Measurements from ENCODE around the gene KBTBD4.

DNA sequence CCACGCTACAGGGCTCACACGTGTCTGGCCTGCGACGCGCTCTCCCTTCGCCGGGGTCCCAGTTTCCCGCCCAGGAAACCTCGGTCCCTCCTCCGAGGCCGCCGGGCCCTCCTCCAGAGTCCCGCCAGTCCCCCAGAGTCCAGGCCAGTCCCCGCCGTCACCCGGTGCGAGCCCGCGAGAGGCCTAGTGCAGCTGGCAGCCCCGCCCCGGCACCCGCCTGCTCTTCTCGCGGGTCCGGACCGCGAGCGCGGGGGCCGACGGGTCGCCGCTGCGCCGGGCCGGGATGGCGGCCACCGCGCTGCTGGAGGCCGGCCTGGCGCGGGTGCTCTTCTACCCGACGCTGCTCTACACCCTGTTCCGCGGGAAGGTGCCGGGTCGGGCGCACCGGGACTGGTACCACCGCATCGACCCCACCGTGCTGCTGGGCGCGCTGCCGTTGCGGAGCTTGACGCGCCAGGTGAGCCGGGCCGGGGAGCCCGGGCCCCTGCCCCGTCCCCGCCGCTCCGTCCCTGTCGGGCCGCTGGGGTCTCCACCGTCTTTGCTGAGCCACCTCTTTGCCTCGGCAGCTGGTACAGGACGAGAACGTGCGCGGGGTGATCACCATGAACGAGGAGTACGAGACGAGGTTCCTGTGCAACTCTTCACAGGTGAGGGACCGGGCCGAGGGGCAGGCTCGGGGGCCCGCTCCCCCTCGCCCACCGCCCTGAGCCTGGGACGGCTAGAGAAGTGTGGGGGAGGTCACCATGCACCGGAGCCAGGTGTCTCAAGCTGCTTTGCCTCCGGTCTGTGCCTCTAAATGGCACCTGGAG lies 13.2 kb downstream of the KBTBD4 start, which contains the start of gene PTPMT1:
- TF ChIP-seq, protein P1, sequence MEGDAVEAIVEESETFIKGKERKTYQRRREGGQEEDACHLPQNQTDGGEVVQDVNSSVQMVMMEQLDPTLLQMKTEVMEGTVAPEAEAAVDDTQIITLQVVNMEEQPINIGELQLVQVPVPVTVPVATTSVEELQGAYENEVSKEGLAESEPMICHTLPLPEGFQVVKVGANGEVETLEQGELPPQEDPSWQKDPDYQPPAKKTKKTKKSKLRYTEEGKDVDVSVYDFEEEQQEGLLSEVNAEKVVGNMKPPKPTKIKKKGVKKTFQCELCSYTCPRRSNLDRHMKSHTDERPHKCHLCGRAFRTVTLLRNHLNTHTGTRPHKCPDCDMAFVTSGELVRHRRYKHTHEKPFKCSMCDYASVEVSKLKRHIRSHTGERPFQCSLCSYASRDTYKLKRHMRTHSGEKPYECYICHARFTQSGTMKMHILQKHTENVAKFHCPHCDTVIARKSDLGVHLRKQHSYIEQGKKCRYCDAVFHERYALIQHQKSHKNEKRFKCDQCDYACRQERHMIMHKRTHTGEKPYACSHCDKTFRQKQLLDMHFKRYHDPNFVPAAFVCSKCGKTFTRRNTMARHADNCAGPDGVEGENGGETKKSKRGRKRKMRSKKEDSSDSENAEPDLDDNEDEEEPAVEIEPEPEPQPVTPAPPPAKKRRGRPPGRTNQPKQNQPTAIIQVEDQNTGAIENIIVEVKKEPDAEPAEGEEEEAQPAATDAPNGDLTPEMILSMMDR (IDR thresholded peaks at IDR 0.05; ENCODE audit: low read length): no peak
- TF ChIP-seq EZH2 (IDR thresholded peaks at IDR 0.05; ENCODE audit: borderline replicate concordance, low read length): no peak

Data from OCI-LY1 (cell line).